Right lobe of liver (tissue), 6 donors: ENCODE measurements around the gene KIF3B. TPM values are rescaled to one million over a fixed set of nuclear protein-coding genes. Genes with fewer than 3 reads are reported as not detected.
A peak's percentile ranks its signal among the peaks of the same experiment; 100 is the strongest.
"Not testable (repeated sequence)": the region's sequence is repeated elsewhere in the genome, so short reads cannot be mapped to it uniquely, and the experiment has no call there.

Experiments
- ATAC-seq, 4 donors: fragments of 200-7000 bp; cut with Tn5 transposase; one replicate each; pipeline ENCODE4 v1.9.1; 2020; ENCODE audit warnings: mild to moderate bottlenecking in 4 of 4, moderate library complexity in 4 of 4
- DNase-seq, 3 donors: peaks; one replicate each; pipeline ENCODE4 v3.0.0-alpha.2; 2020
- H3K27ac ChIP-seq, 3 donors: fragments of 200-600 bp; one replicate each; pipeline ENCODE4 v1.8.0; 2022
- H3K27me3 ChIP-seq, 2 donors: fragments of 200-600 bp; one replicate each; pipeline ENCODE4 v1.8.0; 2022
- H3K36me3 ChIP-seq, 4 donors: fragments of 200-600 bp; sonication (generic) in 1 of 4; one replicate each; pipeline versions ENCODE4 v1.5.1 to v1.8.0; 2017 to 2022; ENCODE audit warnings: control low read depth in 1 of 4
- H3K4me1 ChIP-seq, 4 donors: fragments of 200-600 bp; sonication (generic) in 1 of 4; one replicate each; pipeline versions ENCODE4 v1.5.1 to v1.8.0; 2017 to 2022; ENCODE audit warnings: control low read depth in 1 of 4
- H3K4me3 ChIP-seq, 3 donors: fragments of 200-600 bp; one replicate each; pipeline ENCODE4 v1.8.0; 2022
- H3K9me3 ChIP-seq, 4 donors: fragments of 200-600 bp; sonication (generic) in 1 of 4; one replicate each; pipeline versions ENCODE4 v1.5.1 to v1.8.0; 2017 to 2022; ENCODE audit warnings: control low read depth in 1 of 4
- CTCF ChIP-seq, 4 donors: fragments of 200-600 bp in 3 of 4; fragments of 450-650 bp in 1 of 4; IDR thresholded peaks; one replicate each; pipeline versions ENCODE4 v1.5.1 to v1.8.0; 2016 to 2022; ENCODE audit warnings: antibody characterized with exemption in 4 of 4, mild to moderate bottlenecking in 2 of 4
- POLR2A ChIP-seq: fragments of 450-650 bp; IDR thresholded peaks from one replicate; pipeline ENCODE4 v1.6.1; 2017; ENCODE audit warnings: antibody characterized with exemption, mild to moderate bottlenecking
- whole genome bisulfite sequencing: methylation state at CpG from one replicate; pipeline ENCODE4 v1.1.6; 2018; ENCODE audit warnings: low coverage, low lambda C conversion rate; ENCODE audit not compliant: insufficient coverage; ENCODE audit errors: missing lambda C conversion rate; 5-methylcytosine and 5-hydroxymethylcytosine counted together
- intact Hi-C, 2 donors: fragments of 100-400 bp; cut with DNase I; formaldehyde crosslinking; loops; one replicate each; pipeline versions ENCODE4 v1.11.2 to v1.14.1; 2022
- total RNA-seq, 6 experiments: library from RNA; depleted of rRNA in 2 of 6; stranded (reverse); fragments of >200 nt in 2 of 6; fragmentation: NEBNext Ultra II Directional in 3 of 6; extraction: Animal tissue kit (Norgen Biotek cat#: 25700) in 3 of 6; gene quantifications; one replicate each; pipeline versions ENCODE4 v1.1.0 to v1.2.4, GENCODE V29; 2016 to 2023
- donor health status: DM: no; HTN: yes; CAD: no.
- donor health status: DM: no; HTN: no; CAD: no.
- donor health status: DM: no; HTN: no; CAD: no.
- donor health status: DM: no; HTN: yes; CAD: no.
- donor health status: DM: no; HTN: yes; CAD: no.

KIF3B gene
- total RNA-seq, 6 experiments from 2014 or later = 16.4 to 23.6 (median 20.7) TPM

- Histone ChIP-seq H3K27me3 (no peaks in the 10 kb centered on the region), H3K4me1 (peaks cover 0 to 12% (median 2%) of the 10 kb centered on the region in 4 donors), H3K27ac (peak overlapping the region in 2 of 3 donors; percentile 12 to 17), H3K9me3 (no peaks in the 10 kb centered on the region), H3K36me3 (no peaks in the 10 kb centered on the region), H3K4me3 (no peak overlapping the region)
- WGBS = 46% methylated on average over 2 of the region's 2 CpGs
- DNase-seq (no peak), ATAC-seq (peak in 1 of 4 donors; percentile 6)
- TF ChIP-seq POLR2A (no peak), CTCF (IDR thresholded peaks at IDR 0.05) (no peak)
- intact Hi-C loops = loop anchor here in 1 of 2 donors (10.0 kb wide), 1 partner anchor 100 kb away; no protein-coding TSS in a partner anchor
Measured at GRCh38 chr20:32354592-32355416, 77.4 kb downstream of the KIF3B start.

GRCh38 chr20:32355417-32355841 is 78.0 kb downstream of the KIF3B start:
- Histone ChIP-seq H3K4me1 (peaks cover 0 to 18% (median 6%) of the 10 kb centered on the region in 4 donors), H3K27me3 (no peaks in the 10 kb centered on the region), H3K4me3 (no peak overlapping the region), H3K9me3 (no peaks in the 10 kb centered on the region), H3K27ac (peak overlapping the region in 2 of 3 donors; percentile 12 to 17), H3K36me3 (no peaks in the 10 kb centered on the region)
- DNase-seq (no peak), ATAC-seq (no peak)
- TF ChIP-seq POLR2A = no peak
- TF ChIP-seq CTCF (IDR thresholded peaks at IDR 0.05) = no peak
- intact Hi-C loops = loop anchor here in 1 of 2 donors (10.0 kb wide), 1 partner anchor 99 kb away; no protein-coding TSS in a partner anchor
- 59% methylated on average over 6 of the region's 6 CpGs for WGBS

GRCh38 chr20:32355907-32356621 is 78.6 kb downstream of the KIF3B start:
- H3K36me3 ChIP-seq, ATAC-seq, H3K4me3 ChIP-seq, H3K9me3 ChIP-seq, H3K27me3 ChIP-seq, DNase-seq: not testable (repeated sequence)
- intact Hi-C loops = loop anchor here in 1 of 2 donors (10.0 kb wide), 1 partner anchor 99 kb away; no protein-coding TSS in a partner anchor
- Histone ChIP-seq H3K4me1 (peaks cover 0 to 23% (median 9%) of the 10 kb centered on the region in 4 donors), H3K27ac (peak overlapping the region in 2 of 3 donors; percentile 96 to 97)
- 68% methylated on average over 7 of the region's 7 CpGs for WGBS

GRCh38 chr20:32356622-32357374 is 79.3 kb downstream of the KIF3B start:
- no peak for TF ChIP-seq CTCF (IDR thresholded peaks at IDR 0.05)
- TF ChIP-seq POLR2A = no peak
- no peaks in the 10 kb centered on the region for H3K9me3 ChIP-seq
- H3K4me1 ChIP-seq = peaks cover 0 to 23% (median 9%) of the 10 kb centered on the region in 4 donors
- no peak for DNase-seq
- H3K27me3 ChIP-seq = no peaks in the 10 kb centered on the region
- H3K4me3 ChIP-seq = peak overlapping the region; percentile 76 to 96 (median 92)
- peak overlapping the region; percentile 94 to 97 (median 96) for H3K27ac ChIP-seq
- no peaks in the 10 kb centered on the region for H3K36me3 ChIP-seq
- intact Hi-C loops = loop anchor here in 1 of 2 donors (10.0 kb wide), 1 partner anchor 98 kb away; no protein-coding TSS in a partner anchor
- ATAC-seq = no peak
- WGBS = 24% methylated on average over 13 of the region's 13 CpGs
